Naive thymus-derived CD8-positive, alpha-beta T cell (primary cell): ENCODE data around the gene KIF14. TPM values are rescaled to one million over a fixed set of nuclear protein-coding genes. Genes with fewer than 3 reads are reported as not detected.
A peak's percentile ranks its signal among the peaks of the same experiment; 100 is the strongest.
"Not testable (repeated sequence)": the region's sequence is repeated elsewhere in the genome, so short reads cannot be mapped to it uniquely, and the experiment has no call there.

Experiments
- ATAC-seq, 2 donors: fragments of 150-1000 bp; cut with Tn5 transposase in 1 of 2; sonication (Bioruptor Pico), chemical (Tn5 transposase) in 1 of 2; 1 replicate in 1 of 2; 2 replicates in 1 of 2; pipeline ENCODE4 v1.10.0; 2021; ENCODE audit warnings: mild to moderate bottlenecking in 2 of 2, moderate library complexity in 2 of 2
- POLR2A ChIA-PET: fragments of 350-600 bp; sonication (Branson Sonifier 250); formaldehyde crosslinking; loops from one replicate; lab custom pipeline; 2021; ENCODE audit warnings: antibody characterized with exemption; lab: Charles Lee
- DNase-seq, 10 donors: peaks; one replicate each; pipeline versions ENCODE4 v3.0.0 to v3.0.0-alpha.2; 2020 to 2022
- H3K27ac Mint-ChIP-seq, 10 donors: one replicate each; pipeline ENCODE4 v1.8.0; 2020 to 2022; ENCODE audit warnings: mild to moderate bottlenecking in 10 of 10, mixed read lengths in 10 of 10, moderate library complexity in 4 of 10, inconsistent platforms in 1 of 10
- H3K27me3 Mint-ChIP-seq, 5 donors: one replicate each; pipeline ENCODE4 v1.8.0; 2021 to 2022; ENCODE audit warnings: mixed read lengths in 5 of 5
- H3K36me3 Mint-ChIP-seq, 3 donors: one replicate each; pipeline ENCODE4 v1.8.0; 2020 to 2022; ENCODE audit warnings: mixed read lengths in 3 of 3, mild to moderate bottlenecking in 2 of 3, inconsistent platforms in 1 of 3
- H3K4me1 Mint-ChIP-seq, 4 donors: one replicate each; pipeline ENCODE4 v1.8.0; 2021 to 2022; ENCODE audit warnings: mixed read lengths in 4 of 4
- H3K4me3 Mint-ChIP-seq, 10 donors: one replicate each; pipeline ENCODE4 v1.8.0; 2020 to 2022; ENCODE audit warnings: mild to moderate bottlenecking in 10 of 10, mixed read lengths in 10 of 10, moderate library complexity in 6 of 10, inconsistent platforms in 1 of 10
- H3K9me3 Mint-ChIP-seq, 9 donors: one replicate each; pipeline ENCODE4 v1.8.0; 2020 to 2022; ENCODE audit warnings: mixed read lengths in 9 of 9, mild to moderate bottlenecking in 3 of 9, inconsistent platforms in 1 of 9, moderate library complexity in 1 of 9
- polyA plus RNA-seq, 3 donors: library from polyadenylated mRNA; unstranded; fragments of 300-500 nt; fragmentation: Illumina TruSeq; gene quantifications; one replicate each; pipeline ENCODE4 v1.2.3, GENCODE V29; 2021
- total RNA-seq, 8 experiments: library from RNA in 2 of 8; stranded (reverse) in 2 of 8; gene quantifications; one replicate each; pipeline ENCODE4 v1.2.3 and lab custom pipeline; 2021 to 2026

Gene KIF14
- total and polyA plus RNA-seq, 5 experiments from 2014 or later = 0.05 to 0.10 TPM; not detected in 3

DNA sequence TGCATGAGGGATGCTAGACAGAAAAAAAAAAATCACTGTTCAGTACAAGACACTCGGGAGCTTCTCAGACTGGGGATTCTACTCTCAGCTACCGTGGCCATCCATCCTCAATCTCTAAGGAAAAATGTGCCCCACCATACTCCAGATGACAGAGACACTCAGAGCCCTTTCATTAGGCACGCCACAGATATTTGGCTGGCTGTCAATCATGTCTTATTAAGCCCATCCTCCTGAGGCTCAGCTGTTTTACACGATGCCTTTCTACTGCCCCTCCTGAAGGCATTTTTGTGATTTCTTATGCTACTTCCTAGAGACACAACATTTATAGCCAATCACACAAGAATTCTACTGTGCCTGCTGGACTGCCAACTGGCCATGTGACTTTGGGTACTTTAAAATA lies 92.9 kb downstream of the KIF14 start:
- peak overlapping the region in 1 of 10 donors; percentile 7 for H3K27ac Mint-ChIP-seq
- no peaks in the 10 kb centered on the region for H3K9me3 Mint-ChIP-seq
- ATAC-seq (no peak), DNase-seq (no peak)
- H3K36me3 Mint-ChIP-seq = no peaks in the 10 kb centered on the region
- H3K4me3 Mint-ChIP-seq = no peak overlapping the region
- no peaks in the 10 kb centered on the region for H3K27me3 Mint-ChIP-seq
- H3K4me1 Mint-ChIP-seq = peaks cover 17 to 42% (median 34%) of the 10 kb centered on the region in 4 donors
- POLR2A ChIA-PET = no interaction called here

DNA sequence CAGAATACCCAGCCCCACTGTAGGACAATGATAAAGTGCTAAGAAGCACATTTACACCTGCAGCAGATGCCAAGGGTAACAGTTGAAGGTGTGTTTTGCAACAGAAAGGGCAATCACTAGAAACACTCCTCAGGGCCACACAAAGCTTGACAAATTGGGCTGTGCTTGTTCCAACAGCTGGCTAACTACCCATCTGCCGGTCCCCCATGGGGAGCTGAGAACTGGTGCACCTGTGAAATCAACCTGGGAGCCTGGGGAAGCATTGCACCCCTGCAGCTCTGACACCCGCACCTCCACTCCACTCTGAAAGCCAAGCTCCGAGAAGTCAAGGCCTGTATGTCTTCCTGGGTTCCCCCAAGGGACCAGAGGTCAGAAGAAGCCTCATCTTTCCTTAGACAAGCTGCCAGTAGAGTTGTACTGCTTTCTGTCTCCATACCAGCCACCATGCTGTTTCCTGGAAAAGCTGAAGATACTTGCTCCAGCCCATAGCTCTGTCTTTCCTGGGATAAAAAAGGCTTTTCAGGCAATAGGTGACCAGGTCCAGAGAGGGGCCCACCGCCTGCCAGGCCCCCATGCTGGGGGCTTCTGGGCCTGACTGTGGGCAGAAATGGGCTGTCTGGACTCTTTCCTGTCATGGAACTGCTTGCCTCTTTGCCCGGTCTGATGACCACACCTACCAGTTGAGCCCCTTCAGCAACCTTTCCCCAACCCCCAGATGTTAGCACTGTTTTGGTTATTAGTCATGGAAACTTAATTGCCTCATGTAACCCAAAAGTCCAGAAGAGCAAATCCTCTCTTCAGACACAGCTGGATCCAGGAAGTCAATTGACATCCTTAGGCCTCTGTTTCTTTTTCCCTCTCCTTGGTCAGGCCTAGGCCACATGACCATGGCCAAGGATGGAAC lies 93.6 kb downstream of the KIF14 start:
- no peaks in the 10 kb centered on the region for H3K27me3 Mint-ChIP-seq
- DNase-seq (no peak), ATAC-seq (no peak)
- H3K4me1 Mint-ChIP-seq = peaks cover 16 to 38% (median 31%) of the 10 kb centered on the region in 4 donors
- H3K9me3 Mint-ChIP-seq = no peaks in the 10 kb centered on the region
- POLR2A ChIA-PET = no interaction called here
- no peaks in the 10 kb centered on the region for H3K36me3 Mint-ChIP-seq
- peak overlapping the region in 2 of 10 donors; percentile 22 to 67 for H3K27ac Mint-ChIP-seq
- no peak overlapping the region for H3K4me3 Mint-ChIP-seq

DNA sequence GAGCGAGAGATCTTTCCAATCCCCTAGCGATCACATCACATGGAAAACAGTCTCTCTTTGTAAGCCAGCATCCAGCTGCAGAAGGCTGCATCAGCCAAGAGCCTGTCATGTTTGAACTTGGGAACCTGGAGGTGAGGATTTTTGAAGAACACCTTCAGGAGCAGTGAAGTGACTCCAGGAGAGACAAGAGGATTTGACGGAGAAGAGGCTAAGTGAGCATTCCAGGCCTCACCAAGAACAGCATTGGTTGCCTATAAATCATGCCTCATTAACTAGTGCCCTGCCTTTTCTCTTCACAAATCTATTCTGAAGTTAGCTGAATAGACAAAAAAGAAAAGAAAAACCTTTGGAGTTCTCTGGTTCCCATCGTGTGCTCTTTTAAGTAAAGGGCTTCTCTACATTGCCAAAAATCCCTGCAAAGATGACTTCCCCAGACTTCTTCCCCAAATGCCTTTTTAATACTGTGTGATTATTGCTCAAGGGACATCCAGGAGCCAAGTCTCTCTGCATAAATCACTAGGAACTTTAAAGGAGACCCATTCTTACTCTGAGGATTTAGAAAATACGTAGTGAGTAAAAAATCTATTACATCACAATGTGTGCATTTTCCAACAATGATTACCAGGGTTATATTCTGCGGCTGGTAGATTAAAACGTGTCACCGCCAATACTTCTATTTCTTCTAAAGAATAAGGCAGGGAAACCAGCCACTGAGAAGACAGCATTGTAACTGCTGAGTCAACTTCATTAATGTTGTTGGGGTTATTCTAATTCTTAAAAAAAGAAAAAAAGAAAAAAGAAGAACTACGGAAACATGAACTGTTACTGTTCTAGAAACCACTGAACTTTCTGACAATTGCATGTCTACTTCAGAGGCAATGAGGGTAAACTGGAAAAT lies 95.2 kb downstream of the KIF14 start:
- no peaks in the 10 kb centered on the region for H3K9me3 Mint-ChIP-seq
- POLR2A ChIA-PET = interaction anchor here (0.7 kb wide), 1 partner anchor 11 kb away, joined by 3 read pairs; no protein-coding TSS in a partner anchor
- H3K36me3 Mint-ChIP-seq = no peaks in the 10 kb centered on the region
- ATAC-seq = no peak
- H3K27me3 Mint-ChIP-seq = no peaks in the 10 kb centered on the region
- H3K4me1 Mint-ChIP-seq = peaks cover 8 to 26% (median 19%) of the 10 kb centered on the region in 4 donors
- DNase-seq = no peak
- H3K27ac Mint-ChIP-seq = peak overlapping the region in 1 of 10 donors; percentile 56
- H3K4me3 Mint-ChIP-seq = no peak overlapping the region

DNA sequence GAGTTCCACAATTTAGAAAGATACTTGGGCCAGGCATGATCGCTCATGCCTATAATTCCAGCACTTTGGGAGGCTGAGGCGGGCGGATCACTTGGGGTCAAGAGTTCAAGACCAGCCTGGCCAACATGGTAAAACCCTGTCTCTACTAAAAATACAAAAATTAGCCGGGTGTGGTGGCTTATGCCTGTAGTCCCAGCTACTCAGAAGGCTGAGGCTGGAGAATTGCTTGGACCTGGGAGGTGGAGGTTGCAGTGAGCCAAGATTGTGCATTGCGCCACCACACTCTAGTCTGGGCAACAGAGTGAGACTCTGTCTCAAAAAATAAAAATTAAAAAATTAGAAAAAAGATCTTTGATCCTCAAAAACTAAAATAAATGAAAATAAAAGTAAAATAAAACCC lies 96.0 kb downstream of the KIF14 start:
- ATAC-seq, H3K27me3 Mint-ChIP-seq, H3K9me3 Mint-ChIP-seq, H3K36me3 Mint-ChIP-seq, DNase-seq, POLR2A ChIA-PET, H3K4me3 Mint-ChIP-seq, H3K27ac Mint-ChIP-seq: not testable (repeated sequence)
- peaks cover 5 to 19% (median 14%) of the 10 kb centered on the region in 4 donors for H3K4me1 Mint-ChIP-seq

DNA sequence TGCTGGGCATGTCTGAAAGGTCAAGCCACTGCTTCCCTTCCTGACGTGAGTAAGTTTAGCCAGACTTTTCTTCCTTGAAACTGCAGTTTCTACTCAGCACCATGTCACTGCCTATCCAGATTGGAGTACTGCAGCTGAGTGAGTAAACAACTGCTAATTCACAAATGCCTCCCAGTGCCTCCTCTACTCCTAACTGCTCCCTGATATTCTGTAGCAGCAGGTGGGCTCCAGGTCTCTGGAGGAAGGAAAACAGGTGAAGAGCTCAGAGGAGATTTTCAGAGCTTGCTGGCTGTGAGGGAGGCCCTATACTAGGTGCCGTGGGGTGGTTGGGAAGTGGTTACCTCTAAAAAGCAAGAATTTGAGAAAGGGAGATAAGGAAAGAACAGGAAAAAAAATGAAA lies 96.5 kb downstream of the KIF14 start:
- DNase-seq = no peak
- Mint-ChIP-seq H3K27ac (no peak overlapping the region), H3K27me3 (no peaks in the 10 kb centered on the region), H3K9me3 (no peaks in the 10 kb centered on the region), H3K4me1 (peaks cover 4 to 14% (median 9%) of the 10 kb centered on the region in 4 donors), H3K36me3 (no peaks in the 10 kb centered on the region), H3K4me3 (no peak overlapping the region)
- no peak for ATAC-seq
- POLR2A ChIA-PET = no interaction called here

DNA sequence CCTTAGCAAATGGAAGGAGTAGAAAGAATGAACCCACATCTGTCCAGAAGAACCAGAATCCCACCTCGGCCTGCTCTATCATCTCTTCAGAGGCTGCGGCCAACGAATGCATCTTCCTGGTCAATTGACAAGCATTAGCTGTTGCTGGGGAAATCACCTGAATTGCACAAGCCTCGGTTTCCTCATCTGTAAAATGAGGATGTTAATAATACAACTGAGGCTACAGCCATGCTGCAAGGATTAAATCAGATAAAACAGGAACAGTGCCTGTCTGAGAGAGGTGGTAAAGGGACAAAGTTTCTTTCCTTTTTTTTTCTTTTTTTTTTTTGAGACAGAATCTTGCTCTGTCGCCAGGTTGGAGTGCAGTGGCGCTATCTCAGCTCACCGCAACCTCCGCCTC lies 99.8 kb downstream of the KIF14 start:
- ATAC-seq (no peak), DNase-seq (no peak)
- Mint-ChIP-seq H3K36me3 (no peaks in the 10 kb centered on the region), H3K4me1 (peaks cover 0 to 2% (median under 1%) of the 10 kb centered on the region in 4 donors), H3K9me3 (no peaks in the 10 kb centered on the region), H3K4me3 (no peak overlapping the region), H3K27me3 (no peaks in the 10 kb centered on the region), H3K27ac (no peak overlapping the region)
- POLR2A ChIA-PET = no interaction called here

DNA sequence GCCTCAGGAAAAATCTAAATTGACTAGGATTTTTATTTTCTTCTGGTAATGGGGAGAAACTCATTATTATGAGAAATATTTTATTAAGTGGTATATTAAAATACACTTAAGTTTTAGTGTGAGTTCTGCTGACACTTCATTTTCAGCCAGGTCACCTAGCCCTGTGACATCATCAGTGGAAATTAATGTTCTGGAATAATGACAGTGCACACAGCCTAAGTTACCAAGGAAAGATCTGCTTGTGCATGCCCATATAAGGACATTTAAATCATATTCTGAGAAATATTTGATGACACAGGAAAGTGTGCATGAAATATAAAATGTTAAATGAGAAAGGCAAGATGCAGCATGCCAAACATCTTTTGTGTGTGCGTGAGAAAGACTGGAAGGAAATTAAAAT lies 102.0 kb downstream of the KIF14 start:
- no peak for DNase-seq
- Mint-ChIP-seq H3K27me3 (no peaks in the 10 kb centered on the region), H3K9me3 (no peaks in the 10 kb centered on the region), H3K36me3 (no peaks in the 10 kb centered on the region), H3K27ac (no peak overlapping the region), H3K4me1 (peaks cover 0 to 2% (median under 1%) of the 10 kb centered on the region in 4 donors), H3K4me3 (no peak overlapping the region)
- no peak for ATAC-seq
- POLR2A ChIA-PET = no interaction called here

DNA sequence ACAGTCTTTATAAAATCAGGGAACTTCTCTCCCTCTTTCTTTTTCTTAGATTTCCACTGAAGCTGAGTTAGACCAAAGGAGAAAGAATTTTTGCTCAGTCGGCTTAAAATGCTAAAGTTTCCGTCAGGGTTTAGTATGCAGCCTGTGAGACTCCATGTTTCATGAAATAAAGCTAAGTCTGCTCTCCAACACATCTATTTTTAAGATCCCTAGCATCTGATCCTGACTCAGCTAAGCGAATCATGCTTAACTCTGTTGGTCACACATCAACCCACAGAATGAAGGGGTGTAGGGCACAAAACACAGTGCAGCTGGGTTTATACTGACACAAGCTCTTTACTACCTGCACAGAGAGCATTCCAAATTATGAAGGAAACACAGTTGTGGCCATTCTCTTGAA lies 108.4 kb downstream of the KIF14 start:
- Mint-ChIP-seq H3K27ac (no peak overlapping the region), H3K27me3 (peaks cover 0 to 6% (median 2%) of the 10 kb centered on the region in 5 donors), H3K4me1 (peaks cover 0 to 4% (median 3%) of the 10 kb centered on the region in 4 donors), H3K4me3 (no peak overlapping the region), H3K9me3 (no peaks in the 10 kb centered on the region), H3K36me3 (no peaks in the 10 kb centered on the region)
- ATAC-seq (no peak), DNase-seq (no peak)
- POLR2A ChIA-PET = no interaction called here

DNA sequence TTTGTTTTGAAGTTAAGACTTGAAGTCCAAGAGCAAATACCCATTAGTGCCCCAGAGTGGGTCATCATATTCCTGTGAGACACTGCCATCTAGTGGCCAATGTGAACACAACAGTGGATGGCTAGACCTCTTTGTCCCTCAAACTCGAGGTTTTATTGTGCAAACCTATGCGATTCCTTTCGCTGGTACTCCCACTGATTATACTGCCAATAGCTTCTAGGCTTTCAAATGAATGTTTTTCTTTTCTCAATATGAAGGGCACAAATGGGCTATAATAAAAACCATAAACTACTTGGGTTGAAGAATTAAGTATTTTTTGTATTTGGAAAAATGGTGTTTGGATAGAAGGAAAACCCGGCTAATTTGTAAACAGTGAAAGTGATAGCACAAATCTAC lies 110.3 kb downstream of the KIF14 start:
- H3K4me1 Mint-ChIP-seq = peaks cover 0 to 4% (median 3%) of the 10 kb centered on the region in 4 donors
- peaks cover 0 to 6% (median 2%) of the 10 kb centered on the region in 5 donors for H3K27me3 Mint-ChIP-seq
- POLR2A ChIA-PET = no interaction called here

DNA sequence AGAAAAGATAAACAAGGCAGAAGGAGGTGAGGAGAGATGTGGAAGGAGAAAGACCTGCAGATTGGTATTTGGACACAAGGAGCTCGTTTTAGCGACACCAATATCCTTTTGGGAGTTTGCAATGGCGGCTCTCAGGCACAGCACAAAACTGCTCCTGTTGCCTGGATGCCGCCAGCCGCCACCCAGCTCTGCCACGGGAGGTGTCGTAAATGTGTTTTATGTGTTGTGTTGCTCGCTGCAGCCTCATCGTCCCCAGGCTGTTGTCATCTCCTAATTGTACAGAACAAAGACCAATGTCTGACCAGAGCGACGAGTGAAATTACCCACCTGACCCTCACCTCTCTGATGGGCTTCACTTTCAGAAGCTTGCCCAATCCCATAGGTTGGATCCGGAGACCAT lies 114.1 kb downstream of the KIF14 start:
- Mint-ChIP-seq H3K27ac (no peak overlapping the region), H3K9me3 (no peaks in the 10 kb centered on the region), H3K27me3 (peaks cover 2 to 10% (median 8%) of the 10 kb centered on the region in 5 donors), H3K4me3 (no peak overlapping the region), H3K4me1 (peaks cover 0 to 4% (median 4%) of the 10 kb centered on the region in 4 donors), H3K36me3 (no peaks in the 10 kb centered on the region)
- POLR2A ChIA-PET = no interaction called here
- DNase-seq (no peak), ATAC-seq (no peak)

More for the DNA sequence above, 110.3 kb downstream of the KIF14 start:
- no peaks in the 10 kb centered on the region for H3K36me3 Mint-ChIP-seq
- DNase-seq = peak; percentile 20 to 81 (median 64)
- peak; percentile 70 to 85 for ATAC-seq
- no peaks in the 10 kb centered on the region for H3K9me3 Mint-ChIP-seq
- no peak overlapping the region for H3K4me3 Mint-ChIP-seq
- H3K27ac Mint-ChIP-seq = peak overlapping the region in 2 of 10 donors; percentile 0 to 52

DNA sequence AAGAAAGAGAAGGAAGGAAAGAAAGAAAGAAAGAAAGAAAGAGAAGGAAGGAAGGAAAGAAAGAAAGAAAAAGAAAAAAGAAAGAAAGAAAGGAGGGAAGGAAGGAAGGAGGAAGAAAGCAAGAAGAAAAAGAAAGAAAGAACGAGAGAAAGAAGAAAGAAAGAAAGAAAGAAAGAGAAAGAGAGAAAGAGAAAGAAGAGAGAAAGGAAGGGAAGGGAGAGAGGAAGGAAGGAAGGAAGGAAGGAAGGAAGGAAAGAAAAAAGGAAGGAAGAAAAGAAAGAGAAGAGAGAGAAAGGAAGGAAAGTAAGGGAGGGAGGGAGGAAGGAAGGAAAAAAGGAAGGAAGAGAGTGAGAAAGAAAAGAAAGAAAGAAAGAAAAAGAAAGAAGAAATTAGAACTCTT lies 115.3 kb downstream of the KIF14 start:
- DNase-seq = no peak
- no peaks in the 10 kb centered on the region for H3K36me3 Mint-ChIP-seq
- H3K27ac Mint-ChIP-seq = peak overlapping the region in 1 of 10 donors; percentile 44
- H3K4me3 Mint-ChIP-seq = no peak overlapping the region
- H3K27me3 Mint-ChIP-seq = peaks cover 2 to 9% (median 8%) of the 10 kb centered on the region in 5 donors
- POLR2A ChIA-PET = no interaction called here
- ATAC-seq = no peak
- H3K9me3 Mint-ChIP-seq = no peaks in the 10 kb centered on the region
- peaks cover 0 to 4% (median 2%) of the 10 kb centered on the region in 4 donors for H3K4me1 Mint-ChIP-seq
